Skeletal muscle cell (primary cell): ENCODE measurements around the gene MYOZ3.
A peak's percentile ranks its signal among the peaks of the same experiment; 100 is the strongest.

Experiments used
- DNase-seq: peaks from one replicate; pipeline ENCODE4 v3.0.0-alpha.2; 2010; ENCODE audit warnings: low read depth
- H3K4me3 ChIP-seq: 2 replicates; pipeline ENCODE4 v1.5.1; 2011; ENCODE audit warnings: low read depth, mild to moderate bottlenecking, control low read depth, low read length, moderate library complexity

The MYOZ3 gene

DNA sequence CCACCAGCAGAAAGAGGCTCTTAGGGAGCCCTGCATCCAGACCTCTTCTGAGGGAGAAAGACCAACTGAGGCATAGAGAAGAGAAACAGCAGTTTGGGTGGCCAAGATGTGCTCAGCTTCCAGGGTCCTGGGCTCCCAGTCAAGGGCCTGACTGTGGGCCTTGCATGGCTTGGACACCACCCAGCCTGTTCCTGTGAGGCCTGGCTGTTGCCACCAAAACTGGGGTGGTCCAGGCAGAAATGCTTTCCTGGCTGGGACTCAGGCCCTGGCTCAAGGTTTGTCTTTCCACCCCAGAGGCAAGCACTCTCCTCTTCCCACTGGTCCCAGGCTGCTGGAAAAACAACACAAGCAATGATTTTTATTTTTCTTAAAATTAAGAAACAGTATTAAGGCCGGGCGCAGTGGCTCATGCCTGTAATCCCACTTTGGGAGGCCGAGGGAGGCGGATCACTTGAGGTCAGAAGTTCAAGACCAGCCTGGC is 13.3 kb downstream of the MYOZ3 start:
- no peak for DNase-seq
- H3K4me3 ChIP-seq = no peak overlapping the region

DNA sequence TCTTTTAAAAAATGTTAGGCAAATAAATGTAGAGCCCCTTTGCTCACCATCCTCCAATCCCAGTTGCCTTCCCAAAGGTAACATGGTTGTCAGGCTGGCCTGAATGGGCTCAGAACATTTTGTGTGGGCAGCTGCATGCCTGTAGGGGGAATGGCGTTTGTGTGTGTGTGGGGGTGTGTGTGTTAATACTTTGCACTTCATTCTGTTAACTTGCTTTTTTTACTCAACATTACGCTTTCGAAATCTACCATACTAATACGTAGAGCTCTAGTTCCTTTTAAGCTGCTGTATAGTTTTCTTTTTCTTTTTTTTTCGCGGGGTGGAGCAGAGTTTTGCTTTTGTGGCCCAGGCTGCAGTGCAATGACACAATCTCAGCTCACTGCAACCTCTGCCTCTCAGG is 14.0 kb downstream of the MYOZ3 start:
- no peak for DNase-seq
- H3K4me3 ChIP-seq = no peak overlapping the region

- no peak overlapping the region for H3K4me3 ChIP-seq
- no peak for DNase-seq
Observed at GRCh38 chr5:150676578-150676977, 15.5 kb downstream of the MYOZ3 start.

- no peak for DNase-seq
- no peak overlapping the region for H3K4me3 ChIP-seq
Observed at GRCh38 chr5:150689120-150689519, 28.1 kb downstream of the MYOZ3 start.

DNA sequence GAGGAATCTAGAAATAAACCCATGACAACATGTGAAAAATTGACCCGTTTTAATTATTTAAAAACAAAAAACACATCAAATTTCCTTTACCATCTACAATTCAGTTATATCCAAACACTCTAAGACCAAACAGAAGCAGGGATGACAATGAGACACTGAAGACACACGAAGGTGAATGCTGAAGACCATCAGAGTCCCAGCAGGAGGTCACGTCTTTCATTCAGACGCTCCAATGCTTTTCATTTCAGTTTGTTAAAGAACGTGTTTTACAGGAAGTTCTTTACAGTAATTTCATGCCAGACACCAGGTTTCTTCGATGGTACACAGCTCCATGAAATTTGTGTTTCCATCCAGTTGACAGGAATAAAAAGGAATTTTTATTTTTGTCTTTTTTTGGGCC is 29.7 kb downstream of the MYOZ3 start:
- no peak overlapping the region for H3K4me3 ChIP-seq
- no peak for DNase-seq

DNA sequence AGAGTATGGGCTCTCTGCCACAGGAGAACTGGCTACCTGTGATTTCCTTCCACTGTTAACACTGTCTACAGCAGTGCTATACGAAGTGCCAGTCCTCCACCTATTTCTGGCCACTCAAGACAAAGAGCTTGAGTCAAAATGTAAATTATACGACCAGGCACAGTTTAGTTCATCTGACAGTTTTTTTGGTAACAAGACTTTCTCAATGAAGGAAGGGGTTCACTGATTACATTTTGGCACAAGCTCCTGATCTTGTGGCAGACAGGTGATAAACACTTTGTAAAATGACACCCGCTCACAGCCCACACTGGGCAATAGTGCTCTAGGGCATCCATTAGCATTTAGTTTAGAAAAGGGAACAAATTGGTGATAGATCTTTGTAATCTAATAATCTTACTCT is 31.2 kb downstream of the MYOZ3 start:
- H3K4me3 ChIP-seq = no peak overlapping the region
- no peak for DNase-seq

DNA sequence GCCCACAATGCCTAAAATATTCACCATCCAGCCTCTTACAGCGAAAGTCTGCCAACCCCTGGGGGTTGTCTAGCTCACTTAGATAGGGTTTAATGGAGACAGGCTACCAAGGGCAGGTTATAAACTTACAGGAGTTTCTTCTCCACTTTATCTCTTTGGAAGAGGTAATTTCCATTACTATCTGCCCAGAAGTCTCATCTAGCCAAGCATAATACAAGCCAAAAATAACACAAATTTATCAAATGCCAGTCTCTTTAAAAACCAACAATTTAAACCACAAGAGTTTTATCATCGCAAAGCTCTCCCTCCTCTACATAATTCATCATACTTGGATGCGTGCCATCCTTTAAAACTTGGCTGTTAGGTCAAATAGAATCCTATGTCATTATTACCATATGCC is 33.6 kb downstream of the MYOZ3 start:
- H3K4me3 ChIP-seq = no peak overlapping the region
- no peak for DNase-seq

GRCh38 chr5:150700246-150700593 is 39.2 kb downstream of the MYOZ3 start:
- DNase-seq = no peak

DNA sequence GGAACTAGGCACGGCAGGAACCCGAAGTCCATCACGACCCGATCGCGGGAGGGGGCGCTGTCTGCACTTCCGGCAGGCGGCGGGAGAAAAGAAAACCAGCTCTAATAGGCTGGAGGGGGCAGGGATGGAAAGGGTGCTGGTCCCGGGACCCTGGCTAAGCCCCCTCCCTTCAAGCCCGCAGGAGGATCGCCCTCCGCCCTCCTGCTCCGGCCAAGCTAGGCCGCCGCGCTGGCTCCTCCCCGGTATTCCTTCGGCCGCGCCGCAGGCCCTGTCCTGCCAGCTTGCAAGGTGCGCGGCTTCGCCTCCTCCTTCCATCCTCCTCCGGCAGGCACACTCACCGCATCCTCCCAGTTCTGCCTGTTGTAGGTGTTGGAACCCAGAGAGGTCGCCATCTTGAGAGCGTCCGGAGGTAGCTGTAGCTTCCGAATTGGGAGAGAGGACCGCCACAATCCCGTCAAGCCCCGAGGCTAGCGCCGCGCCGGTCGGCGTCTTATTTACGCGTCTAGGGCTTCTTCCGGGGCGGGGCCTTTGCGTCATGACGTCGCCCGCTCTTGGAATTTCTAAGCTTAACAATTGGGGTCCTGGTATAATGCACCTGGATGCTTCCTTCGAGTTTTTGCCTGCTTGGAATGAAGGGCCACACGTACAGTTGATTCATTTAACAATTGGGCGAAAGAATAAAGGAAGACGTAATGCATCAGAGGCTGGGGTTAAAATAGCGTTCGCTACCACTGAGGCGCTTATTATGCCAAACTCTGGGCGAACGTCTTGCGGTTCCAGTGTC is 39.7 kb downstream of the MYOZ3 start, which contains the start of gene RBM22:
Gene RBM22, minus strand, starts transcription at position 469 of the 784 bp plus-strand sequence. Its CDS starts 77 bp downstream, at position 392.
- peak; percentile 50 for DNase-seq
- peak within 1 kb of the TSS; percentile 87 for H3K4me3 ChIP-seq

More at GRCh38 chr5:150700246-150700593, 39.2 kb downstream of the MYOZ3 start:
- peak overlapping the region; percentile 87 for H3K4me3 ChIP-seq

GRCh38 chr5:150703762-150704161 is 42.7 kb downstream of the MYOZ3 start:
- no peak for DNase-seq

GRCh38 chr5:150706776-150707390 is 45.8 kb downstream of the MYOZ3 start:
- no peak overlapping the region for H3K4me3 ChIP-seq
- no peak for DNase-seq

More at GRCh38 chr5:150703762-150704161, 42.7 kb downstream of the MYOZ3 start:
- no peak overlapping the region for H3K4me3 ChIP-seq

- H3K4me3 ChIP-seq = no peak overlapping the region
- no peak for DNase-seq
Observed at GRCh38 chr5:150710165-150710564, 49.1 kb downstream of the MYOZ3 start.

DNA sequence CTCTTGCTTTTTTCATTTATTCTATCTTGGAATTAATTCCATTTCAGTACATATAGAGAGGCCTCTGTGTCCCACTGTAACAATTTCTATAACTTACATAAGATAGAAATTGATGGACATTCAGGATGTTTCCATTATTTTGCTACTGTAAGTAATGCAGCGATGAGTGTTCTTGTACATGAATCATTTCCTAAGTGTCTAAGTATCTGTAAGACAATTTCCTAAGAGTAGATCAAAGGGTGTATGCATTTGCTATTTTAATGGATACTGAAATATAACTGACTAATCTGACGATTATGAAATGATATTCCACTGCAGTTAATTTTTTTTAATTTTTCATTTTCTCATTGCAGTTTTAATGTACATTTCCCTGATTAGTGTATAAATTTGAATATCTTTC is 62.8 kb downstream of the MYOZ3 start:
- no peak for DNase-seq
- H3K4me3 ChIP-seq = no peak overlapping the region
